Globus pallidus (tissue), 1 donor: Measurements from ENCODE around the gene PKD1L1.
"Not testable (repeated sequence)": the region's sequence is repeated elsewhere in the genome, so short reads cannot be mapped to it uniquely, and the experiment has no call there.

Experiments
- DNase-seq: peaks from one replicate; pipeline ENCODE4 v3.0.0-alpha.2; 2015; ENCODE audit warnings: low spot score

PKD1L1 gene

GRCh38 chr7:47765373-47765979 lies 182.8 kb downstream of the PKD1L1 start:
- DNase-seq = no peak

- no peak for DNase-seq
Observed at GRCh38 chr7:47764746-47765145, 183.5 kb downstream of the PKD1L1 start.

GRCh38 chr7:47763063-47763974 lies 184.9 kb downstream of the PKD1L1 start:
- DNase-seq = no peak

DNA sequence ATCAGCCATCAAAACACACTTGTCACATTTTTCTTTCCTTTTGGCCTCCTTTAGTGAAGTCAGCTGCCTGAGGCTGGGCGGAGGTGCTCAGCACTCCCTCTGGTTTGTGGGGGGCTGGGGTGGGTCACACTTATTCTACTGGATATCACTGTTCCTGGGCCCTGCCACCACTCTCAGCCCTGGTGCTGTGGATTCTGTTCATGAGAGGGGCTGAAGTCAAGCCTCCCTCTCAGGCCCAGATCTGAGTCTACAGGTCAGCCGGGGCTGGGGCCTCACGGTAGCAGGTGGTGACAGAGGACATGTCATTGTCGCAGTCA lies 185.6 kb downstream of the PKD1L1 start:
- no peak for DNase-seq

- DNase-seq = no peak
Observed at GRCh38 chr7:47762207-47762606, 186.1 kb downstream of the PKD1L1 start.

- DNase-seq = no peak
Observed at GRCh38 chr7:47759056-47759706, 189.1 kb downstream of the PKD1L1 start.

DNA sequence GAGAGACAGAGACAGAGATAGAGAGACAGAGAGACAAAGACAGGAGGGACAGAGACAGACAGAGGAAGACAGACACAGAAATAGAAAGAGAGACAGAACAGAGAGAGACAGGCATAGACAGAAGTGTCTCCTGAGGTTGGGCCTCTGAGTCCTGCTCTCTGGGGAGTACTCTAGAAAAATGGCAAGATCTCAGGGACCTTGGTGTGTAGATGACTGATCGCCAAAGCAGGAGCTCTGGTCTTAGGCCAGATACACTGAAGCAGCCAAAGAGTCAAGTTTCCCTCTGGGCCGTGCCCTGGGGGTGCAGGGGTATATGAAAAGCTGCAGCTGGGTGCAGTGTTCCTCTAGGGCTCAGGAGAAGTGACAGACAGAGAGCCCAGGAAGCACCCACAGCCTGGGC lies 189.7 kb downstream of the PKD1L1 start:
- no peak for DNase-seq

DNA sequence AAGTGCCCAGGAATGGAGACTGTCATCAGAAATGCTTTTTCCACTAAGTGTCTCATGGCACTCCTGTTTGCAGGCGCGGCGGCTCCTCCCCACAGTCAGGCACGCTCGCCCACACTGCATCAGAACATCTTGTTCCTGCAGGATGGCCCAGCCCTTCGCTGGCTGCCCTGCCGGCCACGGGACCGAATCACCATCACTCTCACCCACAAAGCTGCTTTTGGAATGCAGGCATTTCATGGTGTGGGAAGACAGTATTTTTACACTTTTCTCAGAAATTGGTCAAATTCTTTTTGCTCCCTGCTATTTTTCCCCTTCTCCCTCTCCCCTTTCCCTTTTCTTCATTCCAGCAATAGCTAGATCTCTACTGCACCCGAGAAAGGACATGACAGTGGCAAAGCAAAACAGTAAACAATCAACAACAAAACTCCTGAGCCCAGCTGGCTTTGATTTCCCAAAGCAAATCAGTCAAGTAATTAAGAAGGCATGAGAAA lies 190.3 kb downstream of the PKD1L1 start:
- DNase-seq = no peak

- DNase-seq = no peak
Observed at GRCh38 chr7:47756636-47757035, 191.6 kb downstream of the PKD1L1 start.

DNA sequence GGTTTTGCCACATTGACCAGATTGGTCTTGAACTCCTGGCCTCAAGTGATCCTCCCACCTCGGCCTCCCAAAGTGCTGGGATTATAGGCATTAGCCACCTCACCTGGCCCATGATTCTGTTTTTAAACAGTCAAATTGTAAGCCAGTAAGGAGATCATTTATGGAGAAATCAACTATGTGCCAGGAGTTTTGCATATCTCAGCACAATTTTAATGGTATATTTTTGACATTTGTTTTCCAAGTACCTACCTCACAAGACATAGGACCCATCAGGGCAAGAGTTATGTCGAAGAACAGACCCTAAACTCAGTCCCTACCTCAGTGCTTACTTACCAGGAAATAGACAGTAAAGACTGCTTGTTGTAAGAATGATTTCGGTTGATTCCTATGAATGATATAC lies 193.0 kb downstream of the PKD1L1 start:
- DNase-seq = no peak

DNA sequence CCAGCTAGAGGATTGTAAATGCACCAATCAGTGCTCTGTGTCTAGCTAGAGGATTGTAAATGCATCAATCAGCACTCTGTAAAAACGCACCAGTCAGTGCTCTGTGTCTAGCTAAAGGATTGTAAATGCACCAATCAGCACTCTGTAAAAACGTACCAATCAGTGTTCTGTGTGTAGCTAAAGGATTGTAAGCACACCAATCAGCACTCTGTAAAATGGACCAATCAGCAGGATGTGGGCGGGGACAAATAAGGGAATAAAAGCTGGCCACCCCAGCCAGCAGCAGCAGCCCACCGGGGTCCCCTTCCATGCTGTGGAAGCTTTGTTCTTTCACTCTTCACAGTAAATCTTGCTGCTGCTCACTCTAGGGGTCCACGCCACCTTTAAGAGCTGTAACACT lies 196.5 kb downstream of the PKD1L1 start:
- not testable (repeated sequence) for DNase-seq

GRCh38 chr7:47751043-47751442 lies 197.2 kb downstream of the PKD1L1 start:
- no peak for DNase-seq

- no peak for DNase-seq
Observed at GRCh38 chr7:47748041-47748440, 200.2 kb downstream of the PKD1L1 start.

DNA sequence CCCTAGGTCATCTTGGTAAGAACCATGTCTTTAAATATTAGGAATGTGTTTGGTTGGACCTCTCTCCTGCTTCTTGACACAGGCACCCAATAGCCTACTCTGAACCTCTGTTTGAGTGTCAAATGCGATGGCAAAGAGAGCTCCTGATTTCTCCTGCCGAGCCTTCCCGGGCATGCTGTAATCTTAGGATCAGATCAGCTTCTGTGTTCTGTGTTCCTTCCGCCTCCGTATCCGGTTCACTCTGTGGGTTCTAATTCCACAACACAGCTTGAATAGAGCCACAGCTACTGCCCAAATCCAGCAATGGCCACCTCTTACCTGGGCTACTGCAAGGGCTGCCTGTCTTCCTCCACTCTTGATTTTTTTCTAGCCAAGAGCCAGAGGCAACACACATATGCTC lies 201.1 kb downstream of the PKD1L1 start:
- no peak for DNase-seq

DNA sequence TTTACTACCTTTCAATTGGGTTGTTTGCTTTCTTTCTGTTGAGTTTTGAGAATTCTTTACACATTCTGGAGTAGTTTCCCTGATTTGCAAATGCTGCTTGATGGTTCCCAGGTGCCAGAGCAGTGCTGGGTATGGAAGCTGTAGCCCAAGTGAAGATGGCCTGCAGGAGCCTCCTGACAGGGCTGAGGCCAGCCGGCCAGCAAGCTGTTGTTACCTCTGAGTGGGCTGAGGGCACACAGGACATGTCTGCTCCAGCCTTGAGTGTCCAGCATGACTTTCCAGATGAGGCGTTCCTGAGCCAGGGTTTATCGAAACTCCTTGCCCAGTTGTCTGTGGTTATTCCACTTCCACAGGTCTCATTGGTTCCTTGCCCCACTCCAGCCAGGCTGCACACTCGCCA lies 201.8 kb downstream of the PKD1L1 start:
- no peak for DNase-seq

GRCh38 chr7:47744883-47745282 lies 203.4 kb downstream of the PKD1L1 start:
- no peak for DNase-seq

DNA sequence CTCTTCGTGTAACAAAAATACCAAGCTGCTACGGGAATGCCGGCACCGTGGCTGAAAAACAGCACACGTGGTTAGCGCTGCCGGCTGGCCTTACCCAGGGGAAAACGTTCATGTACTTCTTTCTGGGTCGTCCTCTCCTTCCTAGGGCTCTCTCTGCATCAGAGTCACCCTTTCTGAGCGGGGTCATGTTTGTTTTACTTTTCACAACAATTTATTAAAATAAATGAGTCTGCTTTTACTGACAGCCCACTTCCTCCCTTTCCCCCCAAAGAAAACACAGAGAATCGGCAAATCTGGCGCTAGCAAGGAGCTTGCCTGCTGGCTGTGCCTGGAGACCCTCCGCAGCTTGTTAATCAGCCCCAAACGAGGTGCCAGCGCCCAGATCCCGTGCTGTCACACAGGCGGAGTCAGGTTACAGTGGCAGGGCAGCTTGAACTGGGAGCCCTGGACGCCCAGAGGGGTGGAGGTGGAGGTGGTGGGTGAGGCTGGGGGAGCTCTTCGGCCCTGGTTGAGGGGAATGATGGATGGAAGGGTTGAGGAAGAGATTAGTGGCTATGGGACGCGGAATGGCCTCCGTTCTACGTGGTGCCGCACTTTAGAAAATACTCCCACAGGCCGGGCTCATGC lies 204.2 kb downstream of the PKD1L1 start:
- DNase-seq = no peak

DNA sequence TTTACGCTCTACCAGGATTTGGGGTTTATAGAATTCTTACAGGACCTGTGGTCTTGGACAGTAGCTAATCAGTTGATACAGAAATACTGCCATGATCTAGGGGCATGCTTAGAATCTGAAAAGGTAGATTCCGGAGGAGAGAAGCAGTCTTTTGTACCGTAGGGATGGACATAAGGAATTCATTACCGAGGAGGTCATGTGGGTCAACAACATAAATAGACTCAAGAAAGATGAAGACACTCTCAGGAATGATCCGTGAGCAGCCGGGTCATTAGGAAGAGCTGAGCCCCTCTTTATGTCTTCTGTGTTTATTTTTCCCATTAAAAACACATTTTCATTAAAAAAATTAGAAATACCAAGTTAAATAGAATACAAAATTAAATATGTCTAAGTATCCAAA lies 206.3 kb downstream of the PKD1L1 start:
- no peak for DNase-seq

GRCh38 chr7:47739891-47740290 lies 208.4 kb downstream of the PKD1L1 start:
- no peak for DNase-seq

DNA sequence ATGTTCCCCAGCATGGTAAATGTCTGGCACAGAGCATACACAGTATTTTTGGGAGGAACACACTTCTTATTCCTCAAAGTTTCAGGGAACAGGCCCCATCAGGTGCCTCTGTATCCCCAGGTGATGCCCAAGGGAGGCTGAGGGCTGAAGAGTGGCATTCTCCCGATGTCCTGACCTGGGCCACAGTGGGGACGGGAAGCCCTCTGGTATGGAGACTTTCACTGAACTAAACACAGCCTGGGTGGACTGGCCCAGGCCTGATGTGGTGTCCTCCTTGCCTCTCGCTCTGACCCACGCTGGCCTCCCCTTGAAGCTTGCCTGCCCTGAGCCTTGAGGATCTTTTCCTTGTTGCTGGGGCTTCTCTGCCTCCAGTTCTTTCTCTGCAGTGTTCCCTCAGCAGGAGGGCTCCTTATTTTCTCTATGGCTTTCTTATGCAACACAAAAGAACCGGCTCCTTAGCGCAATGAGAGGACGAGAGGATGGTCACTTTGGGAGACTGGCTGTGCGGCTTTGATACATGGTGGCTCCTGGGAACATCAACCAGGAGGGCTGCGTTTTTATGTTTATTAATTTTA lies 208.9 kb downstream of the PKD1L1 start:
- no peak for DNase-seq

GRCh38 chr7:47738563-47739166 lies 209.6 kb downstream of the PKD1L1 start:
- no peak for DNase-seq

DNA sequence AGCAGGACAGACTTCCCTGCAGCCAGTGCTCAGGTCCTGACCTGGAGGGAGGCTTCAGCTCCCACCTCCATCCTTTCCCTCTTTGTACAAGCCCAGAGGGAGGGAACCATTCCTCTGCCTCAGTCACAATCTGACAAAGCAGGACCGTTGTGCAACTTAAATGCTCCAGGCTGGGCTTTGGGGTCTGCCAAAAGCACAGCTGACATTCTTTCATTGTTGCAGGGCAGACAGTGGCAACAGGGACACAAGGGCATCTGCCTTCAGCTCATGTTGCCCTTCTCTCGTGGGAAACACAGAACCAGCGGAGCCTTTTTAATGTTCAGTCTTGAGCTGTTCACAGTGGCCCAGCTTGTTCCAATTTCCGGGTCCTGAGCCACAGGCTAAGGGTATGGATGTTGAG lies 210.7 kb downstream of the PKD1L1 start:
- no peak for DNase-seq
